Thoracic aorta (tissue), 2 donors: ENCODE measurements around the gene TNNT2. TPM values are rescaled to one million over a fixed set of nuclear protein-coding genes. Genes with fewer than 3 reads are reported as not detected.

ENCODE experiments used
- ATAC-seq: fragments of 150-250 bp; one replicate; pipeline ENCODE4 v1.8.0; 2017; ENCODE audit warnings: low read depth; ENCODE audit not compliant: insufficient number of reproducible peaks, low FRiP score
- DNase-seq: peaks from one replicate; pipeline ENCODE4 v3.0.0-alpha.2; 2020; ENCODE audit warnings: low spot score
- H3K27ac ChIP-seq, 2 donors: fragments of 200-600 bp; sonication (generic); 1 replicate in 1 of 2; 2 replicates in 1 of 2; pipeline ENCODE4 v1.5.1; 2016; ENCODE audit warnings: mild to moderate bottlenecking in 2 of 2, moderate library complexity in 2 of 2
- H3K27me3 ChIP-seq: fragments of 200-600 bp; sonication (generic); replicated peaks from 2 replicates; pipeline ENCODE4 v1.6.0; 2016; ENCODE audit warnings: mild to moderate bottlenecking; ENCODE audit not compliant: insufficient read depth
- H3K36me3 ChIP-seq: fragments of 200-600 bp; sonication (generic); one replicate; pipeline ENCODE4 v1.5.1; 2016
- H3K4me1 ChIP-seq, 2 donors: fragments of 200-600 bp; sonication (generic); 1 replicate in 1 of 2; 2 replicates in 1 of 2; pipeline versions ENCODE4 v1.5.1 to v1.6.0; 2016; ENCODE audit warnings: low read depth in 2 of 2, mild to moderate bottlenecking in 1 of 2; ENCODE audit not compliant: control insufficient read depth in 1 of 2
- H3K4me3 ChIP-seq: fragments of 200-600 bp; sonication (generic); 2 replicates; pipeline ENCODE4 v1.5.1; 2016; ENCODE audit warnings: mild to moderate bottlenecking
- H3K9me3 ChIP-seq: fragments of 200-600 bp; sonication (generic); 2 replicates; pipeline ENCODE4 v1.5.1; 2016
- CTCF ChIP-seq: fragments of 200-600 bp; sonication (generic); IDR thresholded peaks from one replicate; pipeline ENCODE4 v1.5.1; 2019; ENCODE audit warnings: antibody characterized with exemption
- total RNA-seq, 2 donors: library from RNA; depleted of rRNA; stranded (reverse); fragments of >200 nt; gene quantifications; one replicate each; pipeline versions ENCODE4 v1.1.0 to v1.2.3, GENCODE V29; 2016

Gene TNNT2
- total RNA-seq, 2 donors from 2014 or later: 0.21 TPM; not detected in 1

- ATAC-seq: no peak
These were observed 44.5 kb upstream of the TNNT2 start for GRCh38 chr1:201422026-201422425.

GRCh38 chr1:201421041-201421440 lies 43.6 kb upstream of the TNNT2 start:
- Histone ChIP-seq H3K4me3 (no peak overlapping the region), H3K9me3 (no peaks in the 10 kb centered on the region), H3K36me3 (no peaks in the 10 kb centered on the region), H3K4me1 (no peaks in the 10 kb centered on the region), H3K27ac (no peak overlapping the region), H3K27me3 (no peaks in the 10 kb centered on the region)
- ATAC-seq (no peak), DNase-seq (no peak)
- TF ChIP-seq CTCF: no peak

More at GRCh38 chr1:201422026-201422425, 44.5 kb upstream of the TNNT2 start:
- no peaks in the 10 kb centered on the region for H3K36me3 ChIP-seq
- no peak overlapping the region for H3K4me3 ChIP-seq
- no peaks in the 10 kb centered on the region for H3K4me1 ChIP-seq
- H3K27me3 ChIP-seq: no peaks in the 10 kb centered on the region
- TF ChIP-seq CTCF: no peak
- no peaks in the 10 kb centered on the region for H3K9me3 ChIP-seq
- no peak overlapping the region for H3K27ac ChIP-seq
- DNase-seq: no peak

GRCh38 chr1:201420608-201421002 lies 43.1 kb upstream of the TNNT2 start:
- DNase-seq: no peak
- Histone ChIP-seq H3K9me3 (no peaks in the 10 kb centered on the region), H3K36me3 (no peaks in the 10 kb centered on the region), H3K27me3 (no peaks in the 10 kb centered on the region), H3K27ac (no peak overlapping the region), H3K4me1 (no peaks in the 10 kb centered on the region), H3K4me3 (no peak overlapping the region)
- TF ChIP-seq CTCF: no peak
- no peak for ATAC-seq

- DNase-seq (no peak), ATAC-seq (no peak)
- H3K4me1 ChIP-seq: no peaks in the 10 kb centered on the region
- no peak overlapping the region for H3K27ac ChIP-seq
- H3K27me3 ChIP-seq: no peaks in the 10 kb centered on the region
- no peaks in the 10 kb centered on the region for H3K9me3 ChIP-seq
- TF ChIP-seq CTCF: no peak
- no peak overlapping the region for H3K4me3 ChIP-seq
- H3K36me3 ChIP-seq: no peaks in the 10 kb centered on the region
These were observed 42.5 kb upstream of the TNNT2 start for GRCh38 chr1:201419746-201420607.

DNA sequence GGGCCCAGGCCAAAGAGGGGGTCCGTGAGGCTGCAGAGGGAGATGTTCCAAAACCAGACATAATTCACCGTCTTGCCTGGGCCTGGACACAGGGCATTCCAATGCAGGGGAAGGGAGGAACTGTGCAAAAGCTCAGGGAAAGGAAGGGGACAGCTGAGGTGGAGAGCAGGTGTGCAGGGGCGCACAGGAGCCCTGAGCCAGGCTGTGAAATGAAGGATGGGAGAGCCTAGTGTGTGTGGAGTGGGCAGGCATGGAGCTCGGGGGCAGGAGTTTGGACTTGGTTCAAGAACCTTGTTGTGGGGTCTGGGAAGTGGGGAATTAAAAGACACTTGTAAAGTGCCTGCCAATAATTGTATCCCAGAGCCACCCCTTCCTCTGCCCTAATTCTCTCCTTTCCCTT lies 41.8 kb upstream of the TNNT2 start:
- Histone ChIP-seq H3K36me3 (no peaks in the 10 kb centered on the region), H3K27me3 (no peaks in the 10 kb centered on the region), H3K4me1 (no peaks in the 10 kb centered on the region), H3K9me3 (no peaks in the 10 kb centered on the region), H3K27ac (no peak overlapping the region), H3K4me3 (no peak overlapping the region)
- no peak for ATAC-seq
- no peak for TF ChIP-seq CTCF
- no peak for DNase-seq
